SU-DHL-6 (cell line): ENCODE measurements around the gene SLC35G6.
"Not testable (repeated sequence)": the region's sequence is repeated elsewhere in the genome, so short reads cannot be mapped to it uniquely, and the experiment has no call there.

Source experiments
- EZH2phosphoT487 ChIP-seq: fragments of 200-600 bp; sonication (generic), shearing (Covaris generic); conservative IDR thresholded peaks from 2 replicates; pipeline ENCODE4 v1.6.1; 2018; ENCODE audit warnings: mild to moderate bottlenecking, antibody characterized with exemption, low read length, moderate library complexity, mixed read lengths
- TF ChIP-seq, protein P1 (sequence below): fragments of 200-600 bp; sonication (generic); IDR thresholded peaks from one replicate; pipeline ENCODE4 v1.5.1; 2017; ENCODE audit warnings: antibody characterized with exemption, mild to moderate bottlenecking, low read length, moderate library complexity; ENCODE audit not compliant: insufficient read depth, poor library complexity, severe bottlenecking

DNA sequence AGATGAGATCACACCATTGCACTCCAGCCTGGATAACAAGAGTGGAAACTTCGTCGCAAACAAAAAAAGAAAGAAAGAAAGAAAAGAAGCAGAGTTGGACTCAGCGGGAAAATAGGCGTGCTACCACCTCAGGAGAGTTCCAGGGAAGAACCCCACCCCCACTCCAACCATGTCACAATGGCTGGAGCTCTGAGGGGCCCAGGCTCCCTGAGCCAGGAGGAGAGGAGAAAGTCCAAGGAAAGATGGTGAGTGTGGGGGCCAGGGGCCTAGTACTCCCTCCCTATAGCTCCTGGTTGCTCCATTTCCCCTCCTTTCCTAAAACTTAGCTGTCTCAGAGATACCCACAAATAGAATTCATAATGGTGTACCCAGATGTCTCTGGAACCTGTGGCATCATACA, at the start of gene SLC35G6:
- TF ChIP-seq, protein P1, sequence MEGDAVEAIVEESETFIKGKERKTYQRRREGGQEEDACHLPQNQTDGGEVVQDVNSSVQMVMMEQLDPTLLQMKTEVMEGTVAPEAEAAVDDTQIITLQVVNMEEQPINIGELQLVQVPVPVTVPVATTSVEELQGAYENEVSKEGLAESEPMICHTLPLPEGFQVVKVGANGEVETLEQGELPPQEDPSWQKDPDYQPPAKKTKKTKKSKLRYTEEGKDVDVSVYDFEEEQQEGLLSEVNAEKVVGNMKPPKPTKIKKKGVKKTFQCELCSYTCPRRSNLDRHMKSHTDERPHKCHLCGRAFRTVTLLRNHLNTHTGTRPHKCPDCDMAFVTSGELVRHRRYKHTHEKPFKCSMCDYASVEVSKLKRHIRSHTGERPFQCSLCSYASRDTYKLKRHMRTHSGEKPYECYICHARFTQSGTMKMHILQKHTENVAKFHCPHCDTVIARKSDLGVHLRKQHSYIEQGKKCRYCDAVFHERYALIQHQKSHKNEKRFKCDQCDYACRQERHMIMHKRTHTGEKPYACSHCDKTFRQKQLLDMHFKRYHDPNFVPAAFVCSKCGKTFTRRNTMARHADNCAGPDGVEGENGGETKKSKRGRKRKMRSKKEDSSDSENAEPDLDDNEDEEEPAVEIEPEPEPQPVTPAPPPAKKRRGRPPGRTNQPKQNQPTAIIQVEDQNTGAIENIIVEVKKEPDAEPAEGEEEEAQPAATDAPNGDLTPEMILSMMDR: not testable (repeated sequence)
- not testable (repeated sequence) for TF ChIP-seq EZH2phosphoT487
